ENCODE measurements around the gene TMED6.

The TMED6 gene

DNA sequence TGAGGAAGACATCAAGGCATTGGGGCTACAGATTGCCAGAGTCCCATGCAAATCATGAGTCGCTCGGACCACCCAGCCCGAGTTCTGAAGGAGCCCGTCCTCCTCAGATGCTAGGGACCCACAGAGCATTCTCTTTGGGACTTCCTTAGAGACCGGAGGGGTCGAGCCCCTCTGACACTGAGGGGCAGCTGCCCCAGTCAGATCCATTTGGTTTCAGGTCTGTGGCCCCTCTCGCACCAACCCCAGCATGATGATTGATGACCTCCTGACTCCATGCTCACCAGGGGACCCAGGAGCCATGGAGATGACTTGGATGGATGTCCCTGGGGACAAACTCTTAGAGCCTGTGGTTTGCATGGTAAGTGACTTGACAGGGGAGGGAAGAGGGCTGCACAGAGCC, 29.2 kb downstream of the TMED6 start:
- Mint-ChIP-seq H3K4me3 (no peak overlapping the region), H3K27me3 (no peaks in the 10 kb centered on the region), H3K36me3 (ENCODE audit: low read depth) (peaks cover 65% of the 10 kb centered on the region), H3K27ac (no peak overlapping the region), H3K9me3 (no peaks in the 10 kb centered on the region), H3K4me1 (ENCODE audit: low read depth) (peaks cover 18% of the 10 kb centered on the region)

DNA sequence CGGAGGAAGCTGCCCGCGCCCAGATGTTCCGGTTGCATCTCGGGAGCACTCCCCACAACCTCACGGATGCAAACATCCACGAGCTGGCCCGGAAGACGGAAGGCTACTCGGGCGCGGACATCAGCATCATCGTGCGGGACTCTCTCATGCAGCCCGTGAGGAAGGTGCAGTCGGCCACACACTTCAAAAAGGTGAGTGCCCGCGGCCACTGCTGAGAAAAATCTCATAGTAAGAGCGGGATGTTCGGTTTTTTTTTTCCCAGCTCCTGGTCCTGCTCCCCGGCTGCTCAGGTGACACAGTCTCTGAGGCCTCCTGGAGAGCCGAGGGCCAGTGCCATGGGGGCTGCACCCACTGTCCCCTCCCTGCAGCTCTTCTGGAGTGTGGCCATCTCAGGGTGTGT, 30.5 kb downstream of the TMED6 start:
- no peaks in the 10 kb centered on the region for H3K27me3 Mint-ChIP-seq
- H3K27ac Mint-ChIP-seq: no peak overlapping the region
- peaks cover 61% of the 10 kb centered on the region for H3K36me3 Mint-ChIP-seq (ENCODE audit: low read depth)
- H3K9me3 Mint-ChIP-seq: no peaks in the 10 kb centered on the region
- peaks cover 6% of the 10 kb centered on the region for H3K4me1 Mint-ChIP-seq (ENCODE audit: low read depth)
- no peak overlapping the region for H3K4me3 Mint-ChIP-seq

DNA sequence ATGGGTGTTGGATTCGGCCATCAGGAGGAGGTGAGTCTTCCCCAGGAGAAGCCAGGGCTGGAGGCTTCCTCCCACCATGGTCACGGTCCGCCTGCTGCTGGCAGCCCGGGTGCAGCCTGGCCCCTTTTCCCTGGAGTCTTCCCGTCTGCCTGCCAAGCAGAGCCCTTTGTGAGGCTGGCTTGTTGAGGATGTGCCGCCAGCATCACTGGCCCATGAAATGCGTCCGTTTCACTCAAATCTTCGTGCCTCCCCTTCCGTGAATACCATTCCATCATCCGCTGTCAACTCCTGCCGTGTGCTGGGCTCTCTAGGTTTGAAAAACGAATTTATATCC, 30.9 kb downstream of the TMED6 start:
- H3K27me3 Mint-ChIP-seq: no peaks in the 10 kb centered on the region
- H3K36me3 Mint-ChIP-seq (ENCODE audit: low read depth): peaks cover 61% of the 10 kb centered on the region
- no peak overlapping the region for H3K4me3 Mint-ChIP-seq

GRCh38 chr16:69319826-69320739, 31.5 kb downstream of the TMED6 start:
- no peak overlapping the region for H3K4me3 Mint-ChIP-seq
- no peaks in the 10 kb centered on the region for H3K9me3 Mint-ChIP-seq
- no peaks in the 10 kb centered on the region for H3K27me3 Mint-ChIP-seq
- peaks cover 56% of the 10 kb centered on the region for H3K36me3 Mint-ChIP-seq (ENCODE audit: low read depth)
- H3K27ac Mint-ChIP-seq: no peak overlapping the region
- no peaks in the 10 kb centered on the region for H3K4me1 Mint-ChIP-seq (ENCODE audit: low read depth)

More for the DNA sequence above, 30.9 kb downstream of the TMED6 start:
- Mint-ChIP-seq H3K9me3 (no peaks in the 10 kb centered on the region), H3K27ac (no peak overlapping the region), H3K4me1 (ENCODE audit: low read depth) (peaks cover 2% of the 10 kb centered on the region)

DNA sequence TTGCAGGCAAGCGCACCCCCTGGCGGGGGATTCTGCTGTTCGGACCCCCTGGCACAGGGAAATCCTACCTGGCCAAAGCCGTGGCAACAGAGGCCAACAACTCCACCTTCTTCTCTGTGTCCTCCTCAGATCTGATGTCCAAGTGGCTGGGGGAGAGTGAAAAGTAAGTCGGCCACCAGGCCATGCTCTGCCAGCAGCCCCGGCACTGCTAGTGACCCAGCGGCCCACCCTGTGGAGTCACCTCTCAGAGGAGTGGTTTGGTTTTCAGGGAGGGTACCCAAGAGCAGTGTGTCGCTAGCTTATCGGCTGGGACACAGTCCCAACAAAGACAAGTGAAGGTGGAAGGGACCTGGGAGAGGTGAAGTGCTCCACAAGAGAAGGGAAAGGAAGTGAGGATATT, 32.2 kb downstream of the TMED6 start:
- Mint-ChIP-seq H3K27me3 (no peaks in the 10 kb centered on the region), H3K9me3 (no peaks in the 10 kb centered on the region), H3K4me3 (no peak overlapping the region), H3K27ac (no peak overlapping the region), H3K36me3 (ENCODE audit: low read depth) (peaks cover 50% of the 10 kb centered on the region), H3K4me1 (ENCODE audit: low read depth) (no peaks in the 10 kb centered on the region)

GRCh38 chr16:69318911-69319289, 32.7 kb downstream of the TMED6 start:
- no peak overlapping the region for H3K4me3 Mint-ChIP-seq
- no peaks in the 10 kb centered on the region for H3K27me3 Mint-ChIP-seq
- no peak overlapping the region for H3K27ac Mint-ChIP-seq
- peaks cover 1% of the 10 kb centered on the region for H3K4me1 Mint-ChIP-seq (ENCODE audit: low read depth)
- H3K36me3 Mint-ChIP-seq (ENCODE audit: low read depth): peaks cover 53% of the 10 kb centered on the region
- H3K9me3 Mint-ChIP-seq: no peaks in the 10 kb centered on the region

GRCh38 chr16:69318177-69318910, 33.2 kb downstream of the TMED6 start:
- no peaks in the 10 kb centered on the region for H3K27me3 Mint-ChIP-seq
- no peak overlapping the region for H3K27ac Mint-ChIP-seq
- H3K4me1 Mint-ChIP-seq (ENCODE audit: low read depth): peaks cover 7% of the 10 kb centered on the region
- no peak overlapping the region for H3K4me3 Mint-ChIP-seq
- H3K36me3 Mint-ChIP-seq (ENCODE audit: low read depth): peaks cover 58% of the 10 kb centered on the region
- H3K9me3 Mint-ChIP-seq: no peaks in the 10 kb centered on the region

- no peaks in the 10 kb centered on the region for H3K27me3 Mint-ChIP-seq
- H3K4me3 Mint-ChIP-seq: no peak overlapping the region
- H3K4me1 Mint-ChIP-seq (ENCODE audit: low read depth): peaks cover 17% of the 10 kb centered on the region
- no peak overlapping the region for H3K27ac Mint-ChIP-seq
- H3K9me3 Mint-ChIP-seq: no peaks in the 10 kb centered on the region
- H3K36me3 Mint-ChIP-seq (ENCODE audit: low read depth): peaks cover 55% of the 10 kb centered on the region
These were observed 35.0 kb downstream of the TMED6 start for GRCh38 chr16:69316595-69317034.

DNA sequence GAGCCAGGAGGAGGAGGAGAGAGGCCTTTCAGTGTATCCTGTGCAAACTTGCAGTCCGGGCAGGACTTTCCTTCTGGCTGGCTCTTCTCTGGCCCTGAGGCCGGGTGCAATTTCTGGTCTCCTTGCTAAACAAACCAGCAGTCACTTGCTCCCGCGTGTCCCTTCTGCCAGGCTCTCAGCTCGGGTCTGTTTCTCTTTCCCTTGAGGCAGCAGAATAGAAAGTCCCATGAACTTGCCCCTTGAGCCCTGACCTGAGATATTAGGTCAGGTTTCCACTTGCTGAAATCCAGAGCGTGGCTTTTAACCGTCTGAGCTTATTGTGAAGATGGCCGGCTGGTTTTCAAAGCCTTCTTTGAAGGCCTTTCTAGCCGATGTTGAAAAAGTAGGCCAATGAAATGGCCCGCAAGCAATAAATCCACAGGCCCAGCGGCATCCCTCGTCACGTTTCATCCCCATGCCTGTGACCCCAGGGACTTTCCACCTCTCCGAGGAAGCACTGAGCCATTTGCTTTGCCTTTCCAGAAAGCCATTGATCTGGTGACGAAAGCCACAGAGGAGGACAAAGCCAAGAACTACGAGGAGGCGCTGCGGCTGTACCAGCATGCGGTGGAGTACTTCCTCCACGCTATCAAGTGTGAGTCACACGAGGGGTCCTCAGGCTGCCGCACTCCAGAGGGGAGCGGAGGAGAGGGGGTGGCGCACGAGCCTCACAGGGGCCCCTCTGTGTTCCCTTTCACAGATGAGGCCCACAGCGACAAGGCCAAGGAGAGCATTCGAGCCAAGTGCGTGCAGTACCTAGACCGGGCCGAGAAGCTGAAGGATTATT, 35.9 kb downstream of the TMED6 start:
- Mint-ChIP-seq H3K9me3 (no peaks in the 10 kb centered on the region), H3K27me3 (no peaks in the 10 kb centered on the region), H3K4me3 (no peak overlapping the region), H3K36me3 (ENCODE audit: low read depth) (peaks cover 46% of the 10 kb centered on the region), H3K4me1 (ENCODE audit: low read depth) (peaks cover 19% of the 10 kb centered on the region), H3K27ac (no peak overlapping the region)

DNA sequence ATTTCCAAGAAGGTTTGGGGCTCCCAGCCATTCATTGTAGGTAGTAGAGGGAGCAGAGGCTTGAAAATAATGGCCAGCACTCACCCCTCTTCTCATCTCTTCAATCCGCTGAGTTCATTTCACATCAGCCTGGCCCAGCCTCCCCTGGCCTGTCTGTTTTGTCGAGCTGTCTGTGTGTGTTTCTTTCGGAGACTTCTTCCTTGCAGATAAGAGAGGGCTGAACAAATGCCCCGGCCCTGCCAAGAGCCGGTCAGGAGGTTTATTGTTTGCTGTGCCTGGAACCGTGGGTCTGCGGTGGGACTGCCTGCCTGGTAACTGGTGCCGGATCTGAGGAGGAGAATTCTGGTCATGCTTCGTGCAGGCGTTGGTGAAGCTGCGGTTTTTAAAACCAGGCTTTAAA, 37.1 kb downstream of the TMED6 start:
- Mint-ChIP-seq H3K36me3 (ENCODE audit: low read depth) (peaks cover 40% of the 10 kb centered on the region), H3K27me3 (no peaks in the 10 kb centered on the region), H3K4me3 (no peak overlapping the region), H3K27ac (peak overlapping the region; percentile 26), H3K9me3 (no peaks in the 10 kb centered on the region), H3K4me1 (ENCODE audit: low read depth) (peaks cover 23% of the 10 kb centered on the region)

DNA sequence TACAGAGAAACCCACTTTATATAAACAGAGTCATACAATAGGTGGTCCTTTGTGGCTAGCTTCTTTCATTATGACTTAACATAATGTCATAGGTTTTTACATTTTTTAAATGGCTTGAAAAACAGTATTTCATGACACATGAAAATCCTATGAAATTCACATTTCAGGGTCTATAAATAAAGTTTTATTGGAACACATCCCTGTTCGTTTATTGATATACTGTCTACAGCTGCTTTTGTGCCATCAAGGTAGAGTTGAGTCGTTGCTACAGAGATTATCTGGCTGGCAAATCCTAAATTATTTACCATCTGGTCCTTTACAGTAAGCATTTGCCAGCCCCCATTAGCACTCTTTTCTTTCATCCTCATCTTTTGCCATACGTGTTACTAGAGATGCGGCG, 38.1 kb downstream of the TMED6 start:
- H3K27ac Mint-ChIP-seq: peak overlapping the region; percentile 80
- no peaks in the 10 kb centered on the region for H3K27me3 Mint-ChIP-seq
- H3K4me1 Mint-ChIP-seq (ENCODE audit: low read depth): peaks cover 23% of the 10 kb centered on the region
- peak overlapping the region; percentile 69 for H3K4me3 Mint-ChIP-seq
- no peaks in the 10 kb centered on the region for H3K9me3 Mint-ChIP-seq
- peaks cover 31% of the 10 kb centered on the region for H3K36me3 Mint-ChIP-seq (ENCODE audit: low read depth)

GRCh38 chr16:69311533-69312387, 39.8 kb downstream of the TMED6 start:
- Mint-ChIP-seq H3K36me3 (ENCODE audit: low read depth) (peaks cover 27% of the 10 kb centered on the region), H3K27me3 (no peaks in the 10 kb centered on the region), H3K9me3 (no peaks in the 10 kb centered on the region), H3K27ac (peak overlapping the region; percentile 94), H3K4me3 (peak overlapping the region; percentile 98), H3K4me1 (ENCODE audit: low read depth) (peaks cover 23% of the 10 kb centered on the region)

DNA sequence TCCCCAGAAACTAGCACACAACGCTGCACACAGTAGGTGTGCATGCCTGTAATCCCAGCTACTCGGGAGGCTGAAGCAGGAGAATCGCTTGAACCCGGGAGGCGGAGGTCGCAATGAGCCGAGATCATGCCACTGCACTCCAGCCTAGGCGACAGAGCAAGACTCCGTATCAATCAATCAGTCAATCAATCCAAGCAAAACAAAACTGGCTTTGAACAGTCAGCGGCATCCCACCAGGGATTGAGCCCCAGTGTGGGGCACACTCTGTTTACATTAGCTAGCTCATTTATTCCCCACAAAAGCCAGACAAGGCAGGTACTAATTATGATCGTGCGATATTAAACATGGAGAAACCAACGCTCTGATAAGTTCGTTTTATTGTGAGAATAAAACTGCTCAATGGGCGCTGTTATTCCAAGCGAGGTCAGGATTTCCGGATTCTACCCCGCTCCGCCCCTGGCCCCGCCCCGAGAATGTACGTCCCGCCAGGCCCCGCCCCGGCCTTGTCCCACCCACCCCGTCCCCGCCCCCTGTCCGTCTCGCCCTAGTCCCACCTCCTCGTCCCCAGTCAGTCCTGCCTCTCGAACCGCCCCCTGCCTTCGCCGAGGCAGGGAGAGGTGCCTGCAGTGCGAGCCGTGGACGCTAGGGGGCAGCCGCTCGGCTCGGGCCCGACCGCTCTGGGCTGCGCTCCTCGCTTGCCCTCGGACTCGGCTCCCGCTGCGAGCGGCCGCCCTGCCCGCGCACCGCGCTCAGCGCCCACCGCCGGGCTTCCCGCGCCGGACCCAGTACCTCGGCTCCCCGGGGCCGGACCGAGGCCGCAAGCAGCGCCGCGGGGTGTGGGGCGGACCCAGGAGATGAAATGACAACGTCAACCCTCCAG, 40.7 kb downstream of the TMED6 start, which contains the start of gene VPS4A:
Gene VPS4A, plus strand, starts transcription at position 698 of the 880 bp plus-strand sequence. Its CDS starts 162 bp downstream, at position 860.
- Mint-ChIP-seq H3K27ac (peak within 1 kb of the TSS; percentile 94), H3K36me3 (ENCODE audit: low read depth) (peaks cover 18% of the 10 kb centered on the region), H3K4me3 (peak within 1 kb of the TSS; percentile 98), H3K9me3 (no peaks in the 10 kb centered on the region), H3K27me3 (no peaks in the 10 kb centered on the region), H3K4me1 (ENCODE audit: low read depth) (peaks cover 23% of the 10 kb centered on the region)
